Stimulated activated CD4-positive, alpha-beta T cell treated with anti-CD3 and anti-CD28 coated beads, TNF-alpha, amount 100 ng/mL, for 24 hours (primary cell): ENCODE measurements around the gene FMR1NB.

Experiments used
- DNase-seq, 3 experiments: peaks; one replicate each; pipeline ENCODE4 v3.0.0-alpha.2; 2020; ENCODE audit warnings: low read depth in 3 of 3

The FMR1NB gene

DNA sequence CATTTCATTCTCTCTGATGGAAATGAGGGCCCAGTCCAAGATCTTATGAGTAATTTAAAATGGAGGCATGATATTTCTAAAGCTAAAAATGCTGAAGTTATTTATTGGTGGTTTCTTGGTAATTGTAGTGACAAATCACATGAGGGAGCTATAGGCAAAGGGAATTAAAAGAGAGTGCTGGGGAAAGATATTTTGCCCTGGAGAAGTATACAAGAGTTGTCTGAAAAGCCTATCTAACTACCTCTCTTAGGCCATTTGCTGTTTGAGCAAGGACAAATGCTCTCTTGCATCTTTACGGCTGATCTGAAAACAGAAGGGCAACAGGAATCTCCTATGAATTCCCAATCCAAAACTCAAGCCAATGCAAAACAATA lies 89.4 kb downstream of the FMR1NB start:
- DNase-seq = no peak
